WTC11 (cell line): ENCODE data around the gene PLIN1. TPM values are rescaled to one million over a fixed set of nuclear protein-coding genes. Genes with fewer than 3 reads are reported as not detected.

Source experiments
- ATAC-seq: fragments of 200-7000 bp; cut with Tn5 transposase; 2 replicates; pipeline ENCODE4 v1.10.0; 2021; ENCODE audit warnings: mild to moderate bottlenecking, moderate library complexity
- CTCF ChIA-PET: fragments of 300-600 bp; sonication (Branson Sonifier 250); formaldehyde crosslinking; loops from one replicate; lab custom pipeline; 2021; ENCODE audit warnings: antibody characterized with exemption; lab: Charles Lee
- POLR2A ChIA-PET: fragments of 350-600 bp; sonication (Branson Sonifier 250); formaldehyde crosslinking; loops from one replicate; lab custom pipeline; 2021; ENCODE audit warnings: antibody characterized with exemption; lab: Charles Lee
- DNase-seq: peaks from one replicate; pipeline ENCODE4 v3.0.0; 2021; ENCODE audit warnings: low spot score
- H3K27ac Mint-ChIP-seq: 2 replicates; pipeline ENCODE4 v1.8.0; 2021; ENCODE audit warnings: mixed read lengths
- H3K27me3 Mint-ChIP-seq: 2 replicates; pipeline ENCODE4 v1.8.0; 2021; ENCODE audit warnings: low read depth, mild to moderate bottlenecking, moderate library complexity, mixed read lengths
- H3K36me3 Mint-ChIP-seq: 2 replicates; pipeline ENCODE4 v1.8.0; 2021; ENCODE audit warnings: mixed read lengths
- H3K4me1 Mint-ChIP-seq: 2 replicates; pipeline ENCODE4 v1.8.0; 2022; ENCODE audit warnings: mixed read lengths
- H3K4me3 Mint-ChIP-seq: 2 replicates; pipeline ENCODE4 v1.8.0; 2021; ENCODE audit warnings: mild to moderate bottlenecking, moderate library complexity, mixed read lengths
- H3K9me3 Mint-ChIP-seq: 2 replicates; pipeline ENCODE4 v1.8.0; 2021; ENCODE audit warnings: mixed read lengths
- CBFB ChIP-seq: sonication (generic); formaldehyde crosslinking; IDR thresholded peaks from 2 replicates; pipeline ENCODE4 v1.8.1; 2022; ENCODE audit warnings: mild to moderate bottlenecking, low read depth, missing genetic modification reagents
- ELF4 ChIP-seq: sonication (generic); formaldehyde crosslinking; IDR thresholded peaks from 2 replicates; pipeline ENCODE4 v1.8.1; 2022; ENCODE audit warnings: low read depth, mild to moderate bottlenecking, moderate library complexity, missing genetic modification reagents
- IRF2 ChIP-seq: sonication (generic); formaldehyde crosslinking; IDR thresholded peaks from 2 replicates; pipeline ENCODE4 v1.8.0; 2022; ENCODE audit warnings: low read depth, missing genetic modification reagents, borderline replicate concordance
- JAZF1 ChIP-seq: fragments of 250-450 bp; sonication (Bioruptor Pico); IDR thresholded peaks from 2 replicates; pipeline ENCODE4 v1.9.0; 2021; ENCODE audit warnings: moderate library complexity, mild to moderate bottlenecking, inconsistent platforms
- SMAD3 ChIP-seq: sonication (generic); formaldehyde crosslinking; IDR thresholded peaks from 2 replicates; pipeline ENCODE4 v1.8.0; 2022; ENCODE audit warnings: missing genetic modification reagents, mild to moderate bottlenecking, borderline replicate concordance
- ZNF138 ChIP-seq: sonication (generic); formaldehyde crosslinking; conservative IDR thresholded peaks from 2 replicates; pipeline ENCODE4 v1.8.1; 2022; ENCODE audit warnings: mild to moderate bottlenecking, moderate library complexity, missing genetic modification reagents
- ZNF416 ChIP-seq: fragments of 250-450 bp; sonication (Bioruptor Pico); IDR thresholded peaks from 2 replicates; pipeline ENCODE4 v1.9.0; 2021; ENCODE audit warnings: mild to moderate bottlenecking, inconsistent platforms
- ZNF671 ChIP-seq: fragments of 250-450 bp; sonication (Bioruptor Pico); IDR thresholded peaks from 2 replicates; pipeline ENCODE4 v1.8.0; 2021; ENCODE audit warnings: mild to moderate bottlenecking
- total RNA-seq: library from RNA; stranded (reverse); gene quantifications from 3 replicates; pipeline ENCODE4 v1.2.3, GENCODE V29; 2021
- TF ChIP-seq, protein P1 (sequence below): sonication (generic); formaldehyde crosslinking; IDR thresholded peaks from 2 replicates; pipeline ENCODE4 v1.8.1; 2022; ENCODE audit warnings: missing genetic modification reagents, borderline replicate concordance
- TF ChIP-seq, protein P2 (sequence below): sonication (generic); formaldehyde crosslinking; IDR thresholded peaks from 2 replicates; pipeline ENCODE4 v1.8.1; 2023; ENCODE audit warnings: mild to moderate bottlenecking, missing genetic modification reagents, moderate library complexity
- TF ChIP-seq, protein P3 (sequence below): sonication (generic); formaldehyde crosslinking; IDR thresholded peaks from 2 replicates; pipeline ENCODE4 v1.8.1; 2022; ENCODE audit warnings: mild to moderate bottlenecking, missing genetic modification reagents, moderate library complexity, borderline replicate concordance
- TF ChIP-seq, protein P4 (sequence below): fragments of 250-450 bp; sonication (Bioruptor Pico); IDR thresholded peaks from 2 replicates; pipeline ENCODE4 v1.9.0; 2021; ENCODE audit warnings: mild to moderate bottlenecking, borderline replicate concordance
- TF ChIP-seq, protein P5 (sequence below): sonication (generic); formaldehyde crosslinking; IDR thresholded peaks from 2 replicates; pipeline ENCODE4 v1.8.1; 2023; ENCODE audit warnings: mild to moderate bottlenecking, missing genetic modification reagents, borderline replicate concordance

The PLIN1 gene
- total RNA-seq, 1 experiment from 2014 or later = 0.70 TPM

DNA sequence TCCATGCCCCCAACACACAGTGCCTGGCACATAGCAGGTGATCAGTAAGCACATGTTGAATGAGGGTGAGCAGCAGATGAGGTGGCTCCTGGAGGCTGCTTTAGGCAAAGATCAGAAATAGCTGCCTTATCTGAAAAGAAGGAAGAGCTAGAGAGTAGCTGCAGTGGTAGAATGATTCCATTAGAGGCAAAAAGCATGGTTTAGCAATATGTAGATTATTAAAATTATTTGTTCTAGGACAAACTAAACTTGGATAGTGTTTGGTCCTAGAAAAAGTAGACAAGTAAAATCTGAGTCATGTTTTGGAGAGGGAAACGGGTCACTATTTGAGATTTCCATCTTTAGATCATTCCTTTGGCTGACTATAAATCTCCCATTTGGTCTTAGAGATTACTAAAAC is 56.0 kb downstream of the PLIN1 start (continued):
- TF ChIP-seq, protein P1, sequence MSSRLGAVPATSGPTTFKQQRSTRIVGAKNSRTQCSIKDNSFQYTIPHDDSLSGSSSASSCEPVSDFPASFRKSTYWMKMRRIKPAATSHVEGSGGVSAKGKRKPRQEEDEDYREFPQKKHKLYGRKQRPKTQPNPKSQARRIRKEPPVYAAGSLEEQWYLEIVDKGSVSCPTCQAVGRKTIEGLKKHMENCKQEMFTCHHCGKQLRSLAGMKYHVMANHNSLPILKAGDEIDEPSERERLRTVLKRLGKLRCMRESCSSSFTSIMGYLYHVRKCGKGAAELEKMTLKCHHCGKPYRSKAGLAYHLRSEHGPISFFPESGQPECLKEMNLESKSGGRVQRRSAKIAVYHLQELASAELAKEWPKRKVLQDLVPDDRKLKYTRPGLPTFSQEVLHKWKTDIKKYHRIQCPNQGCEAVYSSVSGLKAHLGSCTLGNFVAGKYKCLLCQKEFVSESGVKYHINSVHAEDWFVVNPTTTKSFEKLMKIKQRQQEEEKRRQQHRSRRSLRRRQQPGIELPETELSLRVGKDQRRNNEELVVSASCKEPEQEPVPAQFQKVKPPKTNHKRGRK = no peak

DNA sequence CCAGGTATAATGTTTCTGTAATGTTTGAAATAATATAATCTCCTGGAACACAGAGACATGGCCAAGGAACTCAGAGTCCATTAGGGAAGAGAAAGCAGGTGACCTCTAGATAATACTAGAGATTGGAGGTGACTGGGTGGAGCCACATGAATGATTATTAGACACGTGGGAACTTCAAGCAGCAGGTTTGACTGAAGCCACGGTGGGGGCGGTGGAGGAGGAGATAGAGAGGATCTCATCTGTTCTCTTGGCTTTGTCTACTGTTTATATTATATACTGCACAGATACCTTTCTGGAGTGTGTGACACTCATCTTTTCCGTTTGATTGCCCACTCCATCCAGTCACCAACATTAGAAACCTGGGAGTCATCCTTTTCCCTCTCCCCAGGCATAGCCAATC is 57.6 kb downstream of the PLIN1 start:
- ChIA-PET POLR2A (no interaction called here), CTCF (no interaction called here)
- DNase-seq = no peak
- no peak for ATAC-seq
- Mint-ChIP-seq H3K36me3 (peaks cover 88% of the 10 kb centered on the region), H3K27ac (peak overlapping the region; percentile 49; the same call in 1 of the 2 replicates), H3K9me3 (no peaks in the 10 kb centered on the region), H3K4me3 (no peak overlapping the region)
- TF ChIP-seq ELF4 (no peak), ZNF671 (no peak), ZNF416 (no peak), SMAD3 (no peak), JAZF1 (CRISPR knock-in tag) (no peak), IRF2 (CRISPR knock-in tag) (no peak), CBFB (no peak), ZNF138 (no peak)
- TF ChIP-seq, protein P2, sequence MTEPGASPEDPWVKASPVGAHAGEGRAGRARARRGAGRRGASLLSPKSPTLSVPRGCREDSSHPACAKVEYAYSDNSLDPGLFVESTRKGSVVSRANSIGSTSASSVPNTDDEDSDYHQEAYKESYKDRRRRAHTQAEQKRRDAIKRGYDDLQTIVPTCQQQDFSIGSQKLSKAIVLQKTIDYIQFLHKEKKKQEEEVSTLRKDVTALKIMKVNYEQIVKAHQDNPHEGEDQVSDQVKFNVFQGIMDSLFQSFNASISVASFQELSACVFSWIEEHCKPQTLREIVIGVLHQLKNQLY (CRISPR knock-in tag) = no peak
- TF ChIP-seq, protein P3, sequence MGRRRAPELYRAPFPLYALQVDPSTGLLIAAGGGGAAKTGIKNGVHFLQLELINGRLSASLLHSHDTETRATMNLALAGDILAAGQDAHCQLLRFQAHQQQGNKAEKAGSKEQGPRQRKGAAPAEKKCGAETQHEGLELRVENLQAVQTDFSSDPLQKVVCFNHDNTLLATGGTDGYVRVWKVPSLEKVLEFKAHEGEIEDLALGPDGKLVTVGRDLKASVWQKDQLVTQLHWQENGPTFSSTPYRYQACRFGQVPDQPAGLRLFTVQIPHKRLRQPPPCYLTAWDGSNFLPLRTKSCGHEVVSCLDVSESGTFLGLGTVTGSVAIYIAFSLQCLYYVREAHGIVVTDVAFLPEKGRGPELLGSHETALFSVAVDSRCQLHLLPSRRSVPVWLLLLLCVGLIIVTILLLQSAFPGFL (CRISPR knock-in tag) = no peak
- TF ChIP-seq, protein P4, sequence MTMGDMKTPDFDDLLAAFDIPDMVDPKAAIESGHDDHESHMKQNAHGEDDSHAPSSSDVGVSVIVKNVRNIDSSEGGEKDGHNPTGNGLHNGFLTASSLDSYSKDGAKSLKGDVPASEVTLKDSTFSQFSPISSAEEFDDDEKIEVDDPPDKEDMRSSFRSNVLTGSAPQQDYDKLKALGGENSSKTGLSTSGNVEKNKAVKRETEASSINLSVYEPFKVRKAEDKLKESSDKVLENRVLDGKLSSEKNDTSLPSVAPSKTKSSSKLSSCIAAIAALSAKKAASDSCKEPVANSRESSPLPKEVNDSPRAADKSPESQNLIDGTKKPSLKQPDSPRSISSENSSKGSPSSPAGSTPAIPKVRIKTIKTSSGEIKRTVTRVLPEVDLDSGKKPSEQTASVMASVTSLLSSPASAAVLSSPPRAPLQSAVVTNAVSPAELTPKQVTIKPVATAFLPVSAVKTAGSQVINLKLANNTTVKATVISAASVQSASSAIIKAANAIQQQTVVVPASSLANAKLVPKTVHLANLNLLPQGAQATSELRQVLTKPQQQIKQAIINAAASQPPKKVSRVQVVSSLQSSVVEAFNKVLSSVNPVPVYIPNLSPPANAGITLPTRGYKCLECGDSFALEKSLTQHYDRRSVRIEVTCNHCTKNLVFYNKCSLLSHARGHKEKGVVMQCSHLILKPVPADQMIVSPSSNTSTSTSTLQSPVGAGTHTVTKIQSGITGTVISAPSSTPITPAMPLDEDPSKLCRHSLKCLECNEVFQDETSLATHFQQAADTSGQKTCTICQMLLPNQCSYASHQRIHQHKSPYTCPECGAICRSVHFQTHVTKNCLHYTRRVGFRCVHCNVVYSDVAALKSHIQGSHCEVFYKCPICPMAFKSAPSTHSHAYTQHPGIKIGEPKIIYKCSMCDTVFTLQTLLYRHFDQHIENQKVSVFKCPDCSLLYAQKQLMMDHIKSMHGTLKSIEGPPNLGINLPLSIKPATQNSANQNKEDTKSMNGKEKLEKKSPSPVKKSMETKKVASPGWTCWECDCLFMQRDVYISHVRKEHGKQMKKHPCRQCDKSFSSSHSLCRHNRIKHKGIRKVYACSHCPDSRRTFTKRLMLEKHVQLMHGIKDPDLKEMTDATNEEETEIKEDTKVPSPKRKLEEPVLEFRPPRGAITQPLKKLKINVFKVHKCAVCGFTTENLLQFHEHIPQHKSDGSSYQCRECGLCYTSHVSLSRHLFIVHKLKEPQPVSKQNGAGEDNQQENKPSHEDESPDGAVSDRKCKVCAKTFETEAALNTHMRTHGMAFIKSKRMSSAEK (CRISPR knock-in tag) = no peak
- TF ChIP-seq, protein P5, sequence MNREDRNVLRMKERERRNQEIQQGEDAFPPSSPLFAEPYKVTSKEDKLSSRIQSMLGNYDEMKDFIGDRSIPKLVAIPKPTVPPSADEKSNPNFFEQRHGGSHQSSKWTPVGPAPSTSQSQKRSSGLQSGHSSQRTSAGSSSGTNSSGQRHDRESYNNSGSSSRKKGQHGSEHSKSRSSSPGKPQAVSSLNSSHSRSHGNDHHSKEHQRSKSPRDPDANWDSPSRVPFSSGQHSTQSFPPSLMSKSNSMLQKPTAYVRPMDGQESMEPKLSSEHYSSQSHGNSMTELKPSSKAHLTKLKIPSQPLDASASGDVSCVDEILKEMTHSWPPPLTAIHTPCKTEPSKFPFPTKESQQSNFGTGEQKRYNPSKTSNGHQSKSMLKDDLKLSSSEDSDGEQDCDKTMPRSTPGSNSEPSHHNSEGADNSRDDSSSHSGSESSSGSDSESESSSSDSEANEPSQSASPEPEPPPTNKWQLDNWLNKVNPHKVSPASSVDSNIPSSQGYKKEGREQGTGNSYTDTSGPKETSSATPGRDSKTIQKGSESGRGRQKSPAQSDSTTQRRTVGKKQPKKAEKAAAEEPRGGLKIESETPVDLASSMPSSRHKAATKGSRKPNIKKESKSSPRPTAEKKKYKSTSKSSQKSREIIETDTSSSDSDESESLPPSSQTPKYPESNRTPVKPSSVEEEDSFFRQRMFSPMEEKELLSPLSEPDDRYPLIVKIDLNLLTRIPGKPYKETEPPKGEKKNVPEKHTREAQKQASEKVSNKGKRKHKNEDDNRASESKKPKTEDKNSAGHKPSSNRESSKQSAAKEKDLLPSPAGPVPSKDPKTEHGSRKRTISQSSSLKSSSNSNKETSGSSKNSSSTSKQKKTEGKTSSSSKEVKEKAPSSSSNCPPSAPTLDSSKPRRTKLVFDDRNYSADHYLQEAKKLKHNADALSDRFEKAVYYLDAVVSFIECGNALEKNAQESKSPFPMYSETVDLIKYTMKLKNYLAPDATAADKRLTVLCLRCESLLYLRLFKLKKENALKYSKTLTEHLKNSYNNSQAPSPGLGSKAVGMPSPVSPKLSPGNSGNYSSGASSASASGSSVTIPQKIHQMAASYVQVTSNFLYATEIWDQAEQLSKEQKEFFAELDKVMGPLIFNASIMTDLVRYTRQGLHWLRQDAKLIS (CRISPR knock-in tag) = no peak
- TF ChIP-seq, all 79 proteins: peak for 0
- no peaks in the 10 kb centered on the region for H3K4me1 Mint-ChIP-seq
- no peaks in the 10 kb centered on the region for H3K27me3 Mint-ChIP-seq
